Neural cell (in vitro differentiated cells): Measurements from ENCODE around the gene PHF21B. TPM values are rescaled to one million over a fixed set of nuclear protein-coding genes. Genes with fewer than 3 reads are reported as not detected.

ENCODE experiments used
- H2AFZ ChIP-seq: fragments of 200-600, 300-800 bp; sonication (generic), shearing (Covaris generic); 2 replicates; pipeline ENCODE4 v1.6.0; 2014; ENCODE audit warnings: low read depth, mild to moderate bottlenecking, antibody characterized with exemption, low read length, moderate library complexity
- H3F3A ChIP-seq: fragments of 200-600 bp; shearing (Covaris generic); 2 replicates; pipeline ENCODE4 v1.6.1; 2016; ENCODE audit warnings: mild to moderate bottlenecking, moderate library complexity, mixed read lengths, antibody characterized with exemption, low read length; ENCODE audit not compliant: insufficient read depth, poor library complexity, severe bottlenecking
- H3K27ac ChIP-seq: fragments of 200-600, 300-800 bp; sonication (generic), shearing (Covaris generic); 2 replicates; pipeline ENCODE4 v1.5.1; 2014; ENCODE audit warnings: mild to moderate bottlenecking, low read length, moderate library complexity
- H3K27me3 ChIP-seq: fragments of 300-800, 200-600 bp; sonication (generic), shearing (Covaris generic); 2 replicates; pipeline ENCODE4 v1.6.0; 2014; ENCODE audit warnings: mild to moderate bottlenecking, low read depth, low read length, moderate library complexity; ENCODE audit not compliant: insufficient read depth
- H3K36me3 ChIP-seq: fragments of 300-800, 200-600 bp; sonication (generic), shearing (Covaris generic); 2 replicates; pipeline ENCODE4 v1.5.1; 2014; ENCODE audit warnings: mild to moderate bottlenecking, antibody characterized with exemption, low read length, moderate library complexity; ENCODE audit not compliant: insufficient read depth
- H3K4me2 ChIP-seq: fragments of 300-800, 200-600 bp; sonication (generic), shearing (Covaris generic); 2 replicates; pipeline ENCODE4 v1.6.0; 2014; ENCODE audit warnings: mild to moderate bottlenecking, low read length
- H3K4me3 ChIP-seq: fragments of 300-800, 200-600 bp; sonication (generic), shearing (Covaris generic); 2 replicates; pipeline ENCODE4 v1.5.1; 2014; ENCODE audit warnings: mild to moderate bottlenecking, low read length, moderate library complexity
- H3K79me2 ChIP-seq: fragments of 200-600 bp; shearing (Covaris generic); replicated peaks from 2 replicates; pipeline ENCODE4 v1.6.0; 2014; ENCODE audit warnings: mild to moderate bottlenecking, low read length, moderate library complexity; ENCODE audit not compliant: insufficient read depth
- H3K9ac ChIP-seq: fragments of 300-800, 200-600 bp; sonication (generic), shearing (Covaris generic); 2 replicates; pipeline ENCODE4 v1.6.1; 2016; ENCODE audit warnings: mild to moderate bottlenecking, low read length, mixed read lengths
- H3K9me2 ChIP-seq: fragments of 200-600 bp; shearing (Covaris generic); 2 replicates; pipeline ENCODE4 v1.6.1; 2016; ENCODE audit warnings: mild to moderate bottlenecking, low read length, mixed read lengths; ENCODE audit not compliant: insufficient read depth
- H3K9me3 ChIP-seq: fragments of 200-600, 300-800 bp; sonication (generic), shearing (Covaris generic); 2 replicates; pipeline ENCODE4 v1.6.1; 2016; ENCODE audit warnings: mild to moderate bottlenecking, mixed run types, low read length, moderate library complexity, mixed read lengths
- H4K20me1 ChIP-seq: fragments of 200-600 bp; shearing (Covaris generic); 2 replicates; pipeline ENCODE4 v1.6.1; 2016; ENCODE audit warnings: mild to moderate bottlenecking, mixed run types; ENCODE audit not compliant: insufficient read depth
- CTCF ChIP-seq: fragments of 450-650 bp; IDR thresholded peaks from 2 replicates; pipeline ENCODE4 v1.5.1; 2014; ENCODE audit warnings: antibody characterized with exemption, mild to moderate bottlenecking, moderate library complexity; ENCODE audit not compliant: poor library complexity, severe bottlenecking
- EP300 ChIP-seq: fragments of 450-650 bp; conservative IDR thresholded peaks from 2 replicates; pipeline ENCODE4 v1.6.1; 2014; ENCODE audit warnings: antibody characterized with exemption, mild to moderate bottlenecking, moderate library complexity; ENCODE audit not compliant: poor library complexity, severe bottlenecking
- EZH2 ChIP-seq: fragments of 200-600, 300-800 bp; shearing (Covaris generic), sonication (generic); IDR thresholded peaks from 2 replicates; pipeline ENCODE4 v1.6.1; 2014; ENCODE audit warnings: antibody characterized with exemption, low read length, borderline replicate concordance, mild to moderate bottlenecking; ENCODE audit not compliant: insufficient read depth, poor library complexity, severe bottlenecking
- MXI1 ChIP-seq: fragments of 450-650 bp; conservative IDR thresholded peaks from 2 replicates; pipeline ENCODE4 v1.6.1; 2014; ENCODE audit warnings: antibody characterized with exemption, mild to moderate bottlenecking; ENCODE audit not compliant: poor library complexity, severe bottlenecking
- RAD21 ChIP-seq: fragments of 450-650 bp; conservative IDR thresholded peaks from 2 replicates; pipeline ENCODE4 v1.6.1; 2014; ENCODE audit warnings: antibody characterized with exemption, mild to moderate bottlenecking, moderate library complexity
- REST ChIP-seq: IDR thresholded peaks from 2 replicates; pipeline ENCODE4 v1.6.1; 2012; ENCODE audit warnings: borderline replicate concordance
- SMC3 ChIP-seq: fragments of 450-650 bp; conservative IDR thresholded peaks from 2 replicates; pipeline ENCODE4 v1.6.1; 2014; ENCODE audit warnings: antibody characterized with exemption, mild to moderate bottlenecking, moderate library complexity; ENCODE audit not compliant: poor library complexity
- TAF1 ChIP-seq: IDR thresholded peaks from 2 replicates; pipeline ENCODE4 v1.6.1; 2012; ENCODE audit warnings: low read depth
- polyA plus RNA-seq: library from polyadenylated mRNA; depleted of rRNA; stranded (reverse); fragments of >200 nt; gene quantifications from 2 replicates; pipeline ENCODE4 v1.2.3, GENCODE V29; 2014

The PHF21B gene
- polyA plus RNA-seq, 1 donor from 2014 or later: 49.5 TPM

GRCh38 chr22:44834065-44834464, 175.7 kb downstream of the PHF21B start:
- Histone ChIP-seq H2AFZ (no peak overlapping the region), H3K4me3 (no peak overlapping the region), H3K9me2 (no peaks in the 10 kb centered on the region), H3K79me2 (no peaks in the 10 kb centered on the region), H3F3A (no peaks in the 10 kb centered on the region), H4K20me1 (no peaks in the 10 kb centered on the region), H3K27me3 (no peaks in the 10 kb centered on the region), H3K36me3 (no peaks in the 10 kb centered on the region), H3K27ac (no peak overlapping the region), H3K9ac (no peak overlapping the region), H3K9me3 (no peaks in the 10 kb centered on the region), H3K4me2 (no peak overlapping the region)
- no peak for TF ChIP-seq TAF1
- TF ChIP-seq MXI1: no peak

- H3K27me3 ChIP-seq: no peaks in the 10 kb centered on the region
- no peaks in the 10 kb centered on the region for H4K20me1 ChIP-seq
- no peak overlapping the region for H3K9ac ChIP-seq
- H3K9me3 ChIP-seq: no peaks in the 10 kb centered on the region
- no peak overlapping the region for H3K4me3 ChIP-seq
- no peak overlapping the region for H2AFZ ChIP-seq
- TF ChIP-seq SMC3: no peak
- no peak for TF ChIP-seq EP300
- TF ChIP-seq CTCF: no peak
- TF ChIP-seq REST: no peak
- TF ChIP-seq EZH2: no peak
- no peak for TF ChIP-seq RAD21
- H3F3A ChIP-seq: no peaks in the 10 kb centered on the region
- H3K36me3 ChIP-seq: no peaks in the 10 kb centered on the region
- no peak overlapping the region for H3K4me2 ChIP-seq
- H3K27ac ChIP-seq: no peak overlapping the region
- no peaks in the 10 kb centered on the region for H3K79me2 ChIP-seq
- no peaks in the 10 kb centered on the region for H3K9me2 ChIP-seq
These were observed 177.9 kb downstream of the PHF21B start for GRCh38 chr22:44831885-44832284.

Other genes starting within 250 kb of the PHF21B start
- 33.0 and 38.7 TPM in 2 replicates for gene NUP50, start 153.9 kb upstream of the PHF21B start, polyA plus RNA-seq
- 83.5 and 129 TPM in 2 replicates for gene KIAA0930, start 230.9 kb upstream of the PHF21B start, polyA plus RNA-seq